HG02610 (cell line): ENCODE measurements around the gene SUGCT.

ENCODE experiments used
- ATAC-seq: cut with Tn5 transposase; IDR thresholded peaks from one replicate; pipeline ENCODE4 v1.9.1; 2021; ENCODE audit warnings: mild to moderate bottlenecking, moderate library complexity; ENCODE audit not compliant: unreplicated experiment

Gene SUGCT

GRCh38 chr7:40755438-40755837 is 620.6 kb downstream of the SUGCT start:
- no peak for ATAC-seq

DNA sequence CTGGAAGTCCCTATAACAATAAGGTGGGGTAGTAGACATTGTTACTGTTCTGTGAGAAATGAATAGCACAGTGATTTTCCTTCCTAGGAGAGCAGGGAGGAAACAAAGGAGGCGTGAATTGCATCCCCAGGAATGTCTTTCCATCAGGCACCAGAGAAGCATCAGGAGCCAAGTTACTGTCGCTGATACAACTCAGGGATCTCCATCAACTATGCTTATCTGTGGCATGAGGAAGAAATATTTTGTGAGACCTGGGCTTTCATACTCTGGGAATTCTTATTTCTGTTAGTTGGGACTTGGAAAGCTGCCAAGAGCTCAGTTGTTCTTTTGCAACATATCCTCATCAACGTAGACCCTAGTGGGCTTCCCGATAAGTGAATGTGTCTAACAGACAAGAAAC is 622.3 kb downstream of the SUGCT start:
- ATAC-seq: no peak

GRCh38 chr7:40758590-40758989 is 623.8 kb downstream of the SUGCT start:
- no peak for ATAC-seq

GRCh38 chr7:40760293-40760964 is 625.6 kb downstream of the SUGCT start:
- no peak for ATAC-seq

- no peak for ATAC-seq
These were observed 626.2 kb downstream of the SUGCT start for GRCh38 chr7:40760987-40761386.

DNA sequence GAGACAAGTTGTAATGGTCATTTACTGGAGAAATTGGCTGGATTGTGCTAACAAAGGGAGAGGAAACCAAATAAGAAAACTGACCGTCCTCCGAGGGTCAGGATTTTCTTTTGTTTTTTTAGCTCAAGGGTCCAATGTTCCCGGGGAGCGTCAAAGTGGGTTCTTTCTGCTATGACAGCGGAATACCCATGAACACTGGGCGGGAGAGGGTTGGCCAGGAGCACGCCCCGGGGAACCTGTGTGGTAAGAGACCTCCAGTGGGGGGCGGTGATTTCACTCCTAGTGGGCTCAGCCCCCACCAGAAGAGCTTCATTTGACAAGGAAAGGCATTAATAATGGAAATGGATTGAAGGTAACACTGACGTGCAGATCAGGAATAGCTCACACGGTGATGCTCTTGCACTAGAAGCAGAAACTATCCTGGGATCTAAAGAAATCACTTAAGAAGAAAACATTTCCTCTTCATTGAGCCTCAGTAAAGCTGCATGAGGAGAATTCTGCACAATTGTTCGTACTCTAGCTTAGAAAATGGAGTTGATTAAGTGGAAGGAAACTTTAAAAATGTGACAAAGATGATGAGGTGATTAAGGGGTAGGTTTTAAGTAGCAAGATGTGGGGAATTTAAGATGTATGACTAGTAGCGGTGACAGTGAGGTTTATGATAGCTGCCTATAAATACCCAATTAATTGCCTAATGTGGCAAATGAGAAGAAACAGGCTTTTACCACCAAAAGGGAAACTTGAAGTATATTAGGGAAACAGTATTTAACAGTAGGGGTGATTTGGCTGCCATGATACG is 627.2 kb downstream of the SUGCT start:
- no peak for ATAC-seq

- ATAC-seq: no peak
These were observed 628.8 kb downstream of the SUGCT start for GRCh38 chr7:40763319-40764287.

DNA sequence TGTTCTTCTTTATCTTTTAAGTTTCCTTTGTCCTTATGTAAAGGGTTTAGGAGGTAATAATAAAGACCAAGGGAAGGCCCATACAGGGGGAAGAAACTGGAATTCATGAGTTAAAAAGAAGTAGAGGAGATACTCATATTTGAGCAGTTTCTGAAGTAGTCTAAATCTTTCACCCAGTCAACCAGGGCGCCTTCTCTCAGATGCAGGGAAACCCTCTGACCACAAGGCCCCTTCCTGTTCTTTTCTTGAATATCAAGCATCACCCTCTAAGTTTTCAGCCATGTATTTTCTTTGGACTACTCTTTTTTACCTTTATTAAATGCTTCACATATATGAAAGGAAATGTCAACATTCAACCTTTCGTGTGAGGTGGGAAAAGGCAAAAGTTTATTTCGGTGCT is 630.8 kb downstream of the SUGCT start:
- ATAC-seq: no peak

DNA sequence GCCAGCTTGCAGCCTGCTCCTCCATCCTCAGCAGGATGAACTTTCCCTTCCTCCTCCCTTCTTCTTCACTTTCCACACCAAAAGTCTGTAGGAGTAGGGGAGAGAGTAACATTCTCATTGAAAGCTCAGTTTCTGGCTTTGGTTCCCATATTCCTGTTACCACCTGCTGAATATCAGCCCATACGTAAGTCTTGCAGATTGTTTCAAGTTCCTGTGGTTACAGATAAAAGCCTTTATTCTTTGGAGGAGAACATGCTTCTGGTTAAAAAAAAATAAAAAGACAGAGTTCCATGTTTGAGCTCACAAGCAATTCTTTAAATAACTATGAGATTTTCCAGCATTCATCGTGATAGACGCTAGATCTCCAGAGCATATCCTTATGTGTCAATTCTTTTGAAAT is 637.3 kb downstream of the SUGCT start:
- ATAC-seq: no peak

DNA sequence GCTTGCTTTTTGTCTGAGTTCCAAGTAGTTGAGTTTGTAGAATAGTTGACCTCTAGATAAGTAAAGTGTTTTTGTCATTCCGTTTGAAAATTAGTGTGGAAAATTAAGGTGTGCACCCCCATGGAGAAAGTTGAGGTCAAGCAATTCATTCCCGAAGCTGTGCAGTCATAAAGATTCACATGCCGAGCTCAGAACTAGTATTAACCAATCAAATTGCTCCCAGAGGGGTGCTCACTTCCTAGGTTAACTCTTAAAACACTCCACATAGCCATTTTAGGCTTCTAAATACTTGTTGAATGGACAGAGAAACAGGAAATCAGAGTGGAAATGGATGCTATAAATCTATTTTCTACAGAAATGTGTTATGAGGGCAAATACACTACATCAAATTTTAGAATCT is 638.9 kb downstream of the SUGCT start:
- ATAC-seq: no peak

DNA sequence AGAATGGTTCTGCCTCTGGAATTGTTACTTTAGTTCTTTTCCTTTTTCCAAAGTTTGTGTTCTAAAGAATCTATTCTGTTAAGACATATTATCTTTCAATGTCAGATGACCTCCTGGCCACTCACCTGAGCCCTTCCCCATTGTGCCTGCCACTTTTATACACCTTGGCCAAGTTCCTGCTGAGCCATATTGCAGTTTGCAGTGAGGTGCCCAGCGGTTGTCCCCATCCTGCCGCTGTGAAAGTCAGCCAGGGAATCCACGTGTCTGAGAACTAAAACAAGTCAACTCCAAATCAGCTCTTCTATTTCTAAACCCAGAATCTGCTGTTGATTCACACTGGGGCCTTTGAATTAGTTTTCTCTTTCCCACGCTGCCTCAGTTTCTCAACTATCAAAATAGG is 641.1 kb downstream of the SUGCT start:
- ATAC-seq: no peak

- no peak for ATAC-seq
These were observed 643.0 kb downstream of the SUGCT start for GRCh38 chr7:40777730-40778312.

DNA sequence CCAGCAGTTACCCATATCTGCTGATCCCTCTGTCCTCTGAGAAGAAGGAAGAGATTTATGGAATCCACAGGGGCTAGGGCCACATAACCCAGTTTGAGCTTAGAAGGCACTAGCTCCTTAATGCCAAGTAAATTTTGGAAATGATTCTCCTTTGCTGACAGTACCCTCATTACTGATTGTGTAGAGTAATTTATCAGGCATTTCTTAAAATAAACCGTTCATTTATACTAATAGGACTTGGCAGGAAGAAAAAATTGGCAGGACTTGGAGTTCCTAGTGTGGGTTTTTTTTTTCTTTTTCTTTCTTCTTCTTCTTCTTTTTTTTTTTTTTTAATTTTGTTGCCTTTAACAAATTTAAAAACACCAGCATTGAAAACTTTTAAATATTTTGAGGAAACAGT is 645.7 kb downstream of the SUGCT start:
- no peak for ATAC-seq

DNA sequence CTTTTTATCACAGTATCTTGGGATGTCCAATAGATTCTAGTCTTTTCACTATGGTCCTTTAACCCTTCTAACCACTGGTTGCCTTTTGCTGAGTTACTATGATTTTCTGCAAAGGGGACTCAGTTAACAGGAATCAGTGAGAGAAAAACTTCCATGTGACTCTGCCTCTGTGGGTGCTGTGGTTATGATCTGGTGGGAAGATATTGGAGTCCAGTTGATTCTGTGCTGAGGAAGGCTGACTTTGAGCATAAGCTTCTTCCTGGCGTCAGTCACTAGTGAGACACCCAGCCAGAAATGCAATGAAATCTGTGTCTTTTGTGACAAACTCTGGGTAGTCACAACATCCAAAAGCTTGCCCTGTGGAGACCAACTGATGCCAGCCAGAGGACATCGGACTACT is 648.0 kb downstream of the SUGCT start:
- no peak for ATAC-seq

- no peak for ATAC-seq
These were observed 649.4 kb downstream of the SUGCT start for GRCh38 chr7:40784176-40784575.

DNA sequence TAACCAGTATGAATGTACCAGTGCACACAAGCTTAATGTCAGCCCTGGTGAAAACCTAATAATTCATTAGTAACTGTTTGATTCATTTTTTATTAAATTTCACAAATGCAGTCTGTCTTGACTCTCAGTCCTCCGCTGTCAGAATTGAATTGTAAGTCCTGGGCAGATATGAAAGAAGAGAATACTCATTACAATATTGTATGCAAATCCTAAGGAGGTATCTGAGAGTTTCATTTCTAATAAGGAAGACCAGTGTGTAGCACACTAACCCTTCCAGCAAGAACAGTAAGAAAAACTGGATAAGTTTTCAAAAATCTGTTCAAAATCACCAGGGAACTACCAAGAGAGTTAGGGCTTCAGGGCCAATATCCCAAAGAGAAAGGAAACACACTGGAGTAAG is 652.1 kb downstream of the SUGCT start:
- no peak for ATAC-seq

DNA sequence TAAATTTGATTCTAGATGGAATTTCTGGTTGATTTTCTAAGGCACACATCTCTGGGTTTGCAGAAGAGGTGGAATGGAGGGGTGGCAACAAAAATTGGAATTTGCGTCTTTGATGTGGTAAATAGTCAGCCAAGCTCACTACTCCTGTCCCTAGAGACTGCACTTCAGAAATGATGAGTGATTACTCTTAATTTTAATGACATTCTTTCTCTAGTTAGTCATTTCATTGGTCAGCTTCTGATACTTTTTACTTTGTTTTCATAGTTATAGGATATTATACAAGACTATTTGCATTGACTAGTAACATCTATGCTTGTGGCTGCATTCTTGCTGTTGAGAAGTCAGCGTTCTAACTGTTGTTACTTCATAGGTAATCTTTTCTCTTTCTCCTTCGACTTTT is 658.3 kb downstream of the SUGCT start:
- ATAC-seq: no peak

DNA sequence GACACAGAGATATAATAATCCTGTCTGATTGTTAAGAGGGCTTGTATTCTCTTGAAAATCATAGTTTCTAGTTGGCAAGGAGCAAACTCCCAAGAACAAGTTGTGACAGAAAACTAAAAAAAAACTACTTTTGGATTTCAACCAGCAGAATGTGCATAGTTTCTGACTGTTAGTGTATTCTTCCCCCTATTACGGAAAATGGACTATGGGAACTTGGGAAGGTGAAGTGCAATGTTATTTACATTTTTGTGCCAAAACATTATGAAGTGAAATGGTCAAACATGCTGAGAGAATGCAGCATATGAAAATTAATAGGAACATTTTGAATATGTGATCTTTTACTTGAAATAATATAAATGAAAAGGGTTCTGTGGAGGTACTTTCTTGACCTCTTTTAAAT is 660.8 kb downstream of the SUGCT start:
- ATAC-seq: no peak

DNA sequence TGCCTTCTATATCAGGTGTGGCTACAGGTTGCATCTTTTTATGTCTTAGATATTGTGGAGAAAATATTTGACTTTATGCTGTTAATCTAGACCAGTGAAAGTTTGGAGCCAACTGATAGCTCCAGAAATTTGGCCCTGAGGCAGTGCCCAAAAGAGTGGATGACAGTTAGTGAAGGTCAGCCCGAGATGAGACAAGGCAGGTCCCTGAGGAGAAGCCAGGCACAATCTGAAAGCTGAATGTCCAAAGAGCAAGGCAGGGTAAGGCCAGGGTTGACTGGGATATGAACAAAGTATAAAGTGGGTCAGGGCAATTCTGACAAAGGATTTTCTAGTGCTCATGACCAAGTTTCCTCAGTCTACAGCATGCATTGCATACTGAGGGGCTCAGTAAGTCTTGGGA is 661.9 kb downstream of the SUGCT start:
- ATAC-seq: no peak

- no peak for ATAC-seq
These were observed 663.8 kb downstream of the SUGCT start for GRCh38 chr7:40798613-40799012.
